KMS-11 (cell line): Measurements from ENCODE around the gene CHI3L2.

Experiments used
- H2AFZ ChIP-seq: fragments of 200-600 bp; sonication (generic); 2 replicates; pipeline ENCODE4 v1.6.1; 2016; ENCODE audit warnings: antibody characterized with exemption, mixed run types, low read depth
- H3K27ac ChIP-seq: fragments of 200-600 bp; sonication (generic); 2 replicates; pipeline ENCODE4 v1.6.1; 2016; ENCODE audit warnings: mild to moderate bottlenecking, mixed run types
- H3K27me3 ChIP-seq: fragments of 200-600 bp; sonication (generic); 2 replicates; pipeline ENCODE4 v1.6.1; 2017; ENCODE audit warnings: mild to moderate bottlenecking, low read depth, mixed run types, moderate library complexity; ENCODE audit not compliant: insufficient read depth
- H3K36me3 ChIP-seq: fragments of 200-600 bp; sonication (generic); 2 replicates; pipeline ENCODE4 v1.6.1; 2017; ENCODE audit warnings: mild to moderate bottlenecking, mixed run types; ENCODE audit not compliant: insufficient read depth
- H3K4me1 ChIP-seq: fragments of 200-600 bp; sonication (generic); 2 replicates; pipeline ENCODE4 v1.6.1; 2016; ENCODE audit warnings: mild to moderate bottlenecking, low read depth, mixed run types; ENCODE audit not compliant: poor library complexity, severe bottlenecking
- H3K4me2 ChIP-seq: fragments of 200-600 bp; sonication (generic); 2 replicates; pipeline ENCODE4 v1.7.0; 2016; ENCODE audit warnings: mild to moderate bottlenecking, mixed run types
- H3K4me3 ChIP-seq: fragments of 200-600 bp; sonication (generic); IDR thresholded peaks from 2 replicates; pipeline ENCODE4 v1.6.1; 2017; ENCODE audit warnings: low read depth, low read length, mixed read lengths; ENCODE audit not compliant: insufficient read depth
- H3K79me2 ChIP-seq: fragments of 200-600 bp; sonication (generic); 2 replicates; pipeline ENCODE4 v1.6.1; 2016; ENCODE audit warnings: low read depth, mixed run types; ENCODE audit not compliant: insufficient read depth
- H3K9ac ChIP-seq: fragments of 200-600 bp; sonication (generic); 2 replicates; pipeline ENCODE4 v1.6.1; 2016; ENCODE audit warnings: mild to moderate bottlenecking, mixed run types
- H4K20me1 ChIP-seq: fragments of 200-600 bp; sonication (generic); 2 replicates; pipeline ENCODE4 v1.6.1; 2016; ENCODE audit warnings: mild to moderate bottlenecking, mixed run types; ENCODE audit not compliant: insufficient read depth
- TF ChIP-seq, protein P1 (sequence below): fragments of 200-600 bp; sonication (generic); conservative IDR thresholded peaks from 2 replicates; pipeline ENCODE4 v1.6.1; 2017; ENCODE audit warnings: low read depth, mild to moderate bottlenecking, antibody characterized with exemption, low read length, moderate library complexity, mixed read lengths

The CHI3L2 gene

DNA sequence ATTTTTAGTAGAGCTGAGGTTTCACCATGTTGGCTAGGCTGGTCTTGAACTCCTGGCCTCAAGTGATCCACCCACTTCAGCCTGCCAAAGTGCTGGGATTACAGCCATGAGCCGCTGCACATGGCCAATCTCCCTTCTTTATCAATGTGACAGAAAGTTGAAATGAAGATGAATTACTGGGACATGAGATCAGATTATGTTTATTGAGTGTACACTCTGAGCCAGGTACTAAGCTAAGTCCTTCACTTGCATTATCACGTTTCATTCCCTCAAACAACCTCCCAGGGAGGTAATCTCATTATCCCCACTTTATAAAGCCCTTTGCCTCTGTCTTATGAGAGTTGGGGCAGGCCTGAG, 6.3 kb upstream of the CHI3L2 start:
- Histone ChIP-seq H3K4me1 (peaks cover 49% of the 10 kb centered on the region), H3K9ac (no peak overlapping the region), H2AFZ (peak overlapping the region; percentile 31; the same call in 1 of the 2 replicates), H3K79me2 (no peaks in the 10 kb centered on the region), H3K27ac (no peak overlapping the region), H3K36me3 (no peaks in the 10 kb centered on the region), H4K20me1 (no peaks in the 10 kb centered on the region), H3K4me3 (no peak overlapping the region), H3K27me3 (no peaks in the 10 kb centered on the region), H3K4me2 (peak overlapping the region; percentile 48; the same call in 1 of the 2 replicates)
- TF ChIP-seq, protein P1, sequence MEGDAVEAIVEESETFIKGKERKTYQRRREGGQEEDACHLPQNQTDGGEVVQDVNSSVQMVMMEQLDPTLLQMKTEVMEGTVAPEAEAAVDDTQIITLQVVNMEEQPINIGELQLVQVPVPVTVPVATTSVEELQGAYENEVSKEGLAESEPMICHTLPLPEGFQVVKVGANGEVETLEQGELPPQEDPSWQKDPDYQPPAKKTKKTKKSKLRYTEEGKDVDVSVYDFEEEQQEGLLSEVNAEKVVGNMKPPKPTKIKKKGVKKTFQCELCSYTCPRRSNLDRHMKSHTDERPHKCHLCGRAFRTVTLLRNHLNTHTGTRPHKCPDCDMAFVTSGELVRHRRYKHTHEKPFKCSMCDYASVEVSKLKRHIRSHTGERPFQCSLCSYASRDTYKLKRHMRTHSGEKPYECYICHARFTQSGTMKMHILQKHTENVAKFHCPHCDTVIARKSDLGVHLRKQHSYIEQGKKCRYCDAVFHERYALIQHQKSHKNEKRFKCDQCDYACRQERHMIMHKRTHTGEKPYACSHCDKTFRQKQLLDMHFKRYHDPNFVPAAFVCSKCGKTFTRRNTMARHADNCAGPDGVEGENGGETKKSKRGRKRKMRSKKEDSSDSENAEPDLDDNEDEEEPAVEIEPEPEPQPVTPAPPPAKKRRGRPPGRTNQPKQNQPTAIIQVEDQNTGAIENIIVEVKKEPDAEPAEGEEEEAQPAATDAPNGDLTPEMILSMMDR, result no peak

DNA sequence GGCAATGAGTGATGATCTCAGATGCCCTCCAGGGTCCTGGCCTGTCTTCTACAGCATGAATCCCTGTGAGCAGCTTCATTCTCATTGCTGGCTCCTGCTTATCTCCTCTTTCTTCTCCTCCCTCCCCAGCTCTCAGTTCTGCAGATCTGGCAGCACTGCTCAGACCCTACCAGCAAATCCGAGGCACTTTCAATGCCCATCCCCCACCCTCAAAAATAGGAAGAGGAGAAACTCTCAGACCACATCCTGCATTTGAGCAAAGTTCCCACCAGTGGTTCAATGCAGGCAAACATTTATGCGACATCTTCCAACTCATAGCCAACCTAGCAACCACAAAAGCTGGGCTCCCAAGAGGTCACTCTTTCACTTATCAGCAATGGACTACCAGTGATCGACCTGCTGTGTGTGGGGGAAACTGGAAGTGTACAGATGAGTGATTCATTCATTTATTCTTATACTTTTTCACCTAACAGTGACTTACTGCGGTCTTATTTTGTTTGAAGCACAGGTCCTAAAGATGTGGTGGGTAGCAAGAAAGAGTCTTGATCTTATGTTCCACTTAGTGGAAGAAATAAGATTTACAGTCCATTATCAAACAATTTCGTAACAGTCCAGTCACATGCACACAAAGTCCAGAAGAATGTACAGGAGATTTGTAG, 5.8 kb upstream of the CHI3L2 start:
- Histone ChIP-seq H3K27me3 (no peaks in the 10 kb centered on the region), H2AFZ (peak overlapping the region; percentile 31; the same call in 1 of the 2 replicates), H4K20me1 (no peaks in the 10 kb centered on the region), H3K4me1 (peaks cover 44% of the 10 kb centered on the region), H3K27ac (no peak overlapping the region), H3K79me2 (no peaks in the 10 kb centered on the region), H3K4me3 (no peak overlapping the region), H3K36me3 (no peaks in the 10 kb centered on the region), H3K9ac (no peak overlapping the region), H3K4me2 (peak overlapping the region; percentile 48)
- TF ChIP-seq, protein P1, result no peak

DNA sequence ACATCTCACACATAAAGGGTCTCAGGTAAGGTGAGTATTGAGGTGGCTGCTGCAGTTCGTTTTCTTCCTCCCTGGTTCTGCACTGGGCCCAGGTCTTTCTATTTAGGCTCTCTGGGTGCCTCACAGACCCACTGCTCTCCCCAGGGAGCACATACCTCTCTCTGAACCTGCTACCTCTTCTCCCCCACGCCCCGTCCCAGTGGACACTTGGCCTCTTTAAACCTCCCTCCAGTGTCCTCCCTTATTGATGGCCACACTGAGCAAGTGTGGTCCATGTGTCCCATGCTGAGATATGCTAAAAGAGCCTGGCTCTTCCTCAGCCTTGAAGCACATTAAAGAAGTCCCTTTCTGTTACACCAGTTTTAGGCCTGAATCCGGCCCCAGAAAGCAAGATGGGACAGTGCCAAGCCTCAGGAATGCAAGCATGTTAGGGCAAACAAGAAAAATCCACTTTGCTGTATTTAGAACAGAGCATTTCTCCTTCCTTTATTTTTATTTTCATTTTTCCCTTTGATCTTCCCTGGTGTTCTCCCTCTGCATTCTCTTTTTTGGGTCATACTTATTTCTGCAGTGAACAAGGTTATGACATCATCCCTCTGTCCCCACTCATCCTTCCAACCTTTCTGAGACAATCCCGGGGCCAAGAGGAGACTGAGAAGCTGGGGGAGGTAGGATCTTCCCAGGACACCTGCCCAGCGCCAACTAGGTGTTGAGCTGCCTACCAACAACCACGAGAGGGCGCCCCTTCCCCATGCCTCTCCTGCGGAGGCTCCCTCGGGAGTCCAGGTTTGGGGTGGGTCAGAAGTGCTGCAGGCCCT, 5.0 kb upstream of the CHI3L2 start:
- H3K27ac ChIP-seq, result no peak overlapping the region
- H3K9ac ChIP-seq, result no peak overlapping the region
- peak overlapping the region; percentile 48 for H3K4me2 ChIP-seq

DNA sequence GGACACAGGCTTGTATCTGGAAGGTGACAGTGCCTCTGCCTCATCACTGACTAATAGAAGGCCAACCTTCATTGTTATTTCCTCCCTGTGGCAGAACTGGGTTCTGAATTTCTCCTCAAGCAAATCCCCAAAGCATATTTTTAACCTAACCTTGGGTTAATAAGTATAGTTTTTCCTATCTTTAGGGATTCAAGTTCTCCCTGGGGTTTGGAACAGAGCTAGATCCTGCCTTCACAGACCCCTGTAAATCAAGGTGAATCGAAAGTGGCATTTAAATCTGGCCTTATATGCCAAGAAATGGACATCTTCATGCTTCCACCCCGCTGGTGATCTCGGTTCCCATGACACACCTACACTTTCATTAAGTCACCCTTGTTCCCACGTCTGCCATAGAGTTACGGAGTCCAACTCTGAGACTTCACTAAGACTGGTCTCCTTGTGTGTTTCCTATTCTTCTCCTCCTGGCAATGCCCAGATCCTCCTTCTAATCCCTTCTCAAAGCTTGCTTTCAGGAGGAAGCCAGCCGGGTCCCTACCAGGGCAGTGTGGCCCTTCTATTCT, 4.3 kb upstream of the CHI3L2 start:
- Histone ChIP-seq H3K4me1 (peaks cover 42% of the 10 kb centered on the region), H3K27me3 (no peaks in the 10 kb centered on the region), H3K36me3 (no peaks in the 10 kb centered on the region), H3K4me2 (peak overlapping the region; percentile 9; the same call in 1 of the 2 replicates), H3K9ac (no peak overlapping the region), H2AFZ (no peak overlapping the region), H3K4me3 (no peak overlapping the region), H3K27ac (no peak overlapping the region), H4K20me1 (no peaks in the 10 kb centered on the region), H3K79me2 (no peaks in the 10 kb centered on the region)
- TF ChIP-seq, protein P1, result no peak; the same call in none of the 2 replicates

More for the DNA sequence above, 5.0 kb upstream of the CHI3L2 start:
- H4K20me1 ChIP-seq, result no peaks in the 10 kb centered on the region
- no peaks in the 10 kb centered on the region for H3K79me2 ChIP-seq
- no peaks in the 10 kb centered on the region for H3K36me3 ChIP-seq
- H3K4me1 ChIP-seq, result peaks cover 42% of the 10 kb centered on the region
- H3K4me3 ChIP-seq, result no peak overlapping the region
- TF ChIP-seq, protein P1, result peak; percentile 86
- no peaks in the 10 kb centered on the region for H3K27me3 ChIP-seq
- H2AFZ ChIP-seq, result no peak overlapping the region
